ENCODE results near the gene FAF1.
"Not testable (repeated sequence)": the region's sequence is repeated elsewhere in the genome, so short reads cannot be mapped to it uniquely, and the experiment has no call there.

FAF1 gene

DNA sequence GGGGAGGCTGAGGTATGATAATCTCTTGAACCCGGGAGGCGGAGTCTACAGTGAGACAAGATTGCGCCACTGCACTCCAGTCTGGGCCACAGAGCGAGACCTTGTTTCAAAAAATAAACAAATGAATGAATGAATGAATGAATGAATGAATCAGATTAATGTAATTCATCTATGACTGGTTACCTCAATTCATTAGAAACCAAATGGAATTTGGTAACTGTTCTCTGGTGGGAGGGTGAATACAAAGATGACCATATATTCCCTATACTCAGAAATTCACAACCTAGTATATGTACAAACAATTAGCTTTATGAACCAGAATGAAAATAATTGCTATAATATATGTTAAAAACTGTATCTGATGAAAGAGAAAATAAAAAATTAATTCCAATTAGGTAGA lies 80.9 kb downstream of the FAF1 start:
- H3K4me3 ChIP-seq (ENCODE audit: low read depth, low read length), result no peak overlapping the region
- no peak for DNase-seq (ENCODE audit: low read depth)
- TF ChIP-seq, protein P1, sequence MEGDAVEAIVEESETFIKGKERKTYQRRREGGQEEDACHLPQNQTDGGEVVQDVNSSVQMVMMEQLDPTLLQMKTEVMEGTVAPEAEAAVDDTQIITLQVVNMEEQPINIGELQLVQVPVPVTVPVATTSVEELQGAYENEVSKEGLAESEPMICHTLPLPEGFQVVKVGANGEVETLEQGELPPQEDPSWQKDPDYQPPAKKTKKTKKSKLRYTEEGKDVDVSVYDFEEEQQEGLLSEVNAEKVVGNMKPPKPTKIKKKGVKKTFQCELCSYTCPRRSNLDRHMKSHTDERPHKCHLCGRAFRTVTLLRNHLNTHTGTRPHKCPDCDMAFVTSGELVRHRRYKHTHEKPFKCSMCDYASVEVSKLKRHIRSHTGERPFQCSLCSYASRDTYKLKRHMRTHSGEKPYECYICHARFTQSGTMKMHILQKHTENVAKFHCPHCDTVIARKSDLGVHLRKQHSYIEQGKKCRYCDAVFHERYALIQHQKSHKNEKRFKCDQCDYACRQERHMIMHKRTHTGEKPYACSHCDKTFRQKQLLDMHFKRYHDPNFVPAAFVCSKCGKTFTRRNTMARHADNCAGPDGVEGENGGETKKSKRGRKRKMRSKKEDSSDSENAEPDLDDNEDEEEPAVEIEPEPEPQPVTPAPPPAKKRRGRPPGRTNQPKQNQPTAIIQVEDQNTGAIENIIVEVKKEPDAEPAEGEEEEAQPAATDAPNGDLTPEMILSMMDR (conservative IDR thresholded peaks at IDR 0.05; ENCODE audit: low read depth, low read length), result no peak

DNA sequence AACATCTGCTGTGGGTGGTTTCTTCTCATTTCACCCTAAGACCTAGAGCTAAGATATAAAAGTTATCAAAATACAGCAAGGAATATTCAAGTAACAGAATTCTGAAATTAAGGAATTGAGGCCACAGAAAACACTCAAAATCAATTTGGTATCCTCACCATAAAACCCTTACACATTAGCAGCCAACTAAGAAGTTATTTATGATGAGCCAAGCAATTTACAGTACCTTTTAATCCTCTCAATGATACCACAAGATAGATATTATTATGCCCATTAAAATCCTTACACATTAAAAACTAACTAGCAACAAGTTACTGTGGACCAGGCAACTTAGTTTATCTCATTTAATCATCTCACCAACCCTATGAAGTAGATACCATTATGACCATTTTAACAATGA lies 81.6 kb downstream of the FAF1 start:
- no peak for DNase-seq (ENCODE audit: low read depth)
- TF ChIP-seq, protein P1 (conservative IDR thresholded peaks at IDR 0.05; ENCODE audit: low read depth, low read length), result no peak
- H3K4me3 ChIP-seq (ENCODE audit: low read depth, low read length), result no peak overlapping the region

DNA sequence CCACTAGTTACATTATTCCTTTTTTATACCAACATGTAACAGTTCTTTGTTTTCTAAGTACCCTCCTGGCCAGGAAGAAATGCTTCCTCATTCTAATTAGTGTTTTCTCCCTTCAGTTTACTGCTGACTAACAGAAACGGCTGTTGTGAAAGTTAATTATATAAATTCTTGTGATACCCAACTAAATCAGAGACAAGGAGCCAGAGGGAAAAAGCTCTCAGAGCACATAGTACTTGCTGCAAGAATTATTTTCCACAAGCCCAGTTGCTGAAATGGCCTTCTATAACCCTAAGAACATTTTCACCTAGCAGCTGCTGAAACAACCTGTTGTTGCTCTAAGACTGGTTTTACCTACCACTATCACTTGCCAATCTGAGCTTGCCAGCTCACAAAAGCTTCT lies 82.4 kb downstream of the FAF1 start:
- DNase-seq (ENCODE audit: low read depth), result no peak
- TF ChIP-seq, protein P1 (conservative IDR thresholded peaks at IDR 0.05; ENCODE audit: low read depth, low read length), result no peak
- H3K4me3 ChIP-seq (ENCODE audit: low read depth, low read length), result no peak overlapping the region

GRCh38 chr1:50873458-50874187 lies 86.4 kb downstream of the FAF1 start:
- peak; percentile 81 for DNase-seq (ENCODE audit: low read depth)
- peak overlapping the region; percentile 34 for H3K4me3 ChIP-seq (ENCODE audit: low read depth, low read length)
- TF ChIP-seq, protein P1 (conservative IDR thresholded peaks at IDR 0.05; ENCODE audit: low read depth, low read length), result peak; percentile 74

DNA sequence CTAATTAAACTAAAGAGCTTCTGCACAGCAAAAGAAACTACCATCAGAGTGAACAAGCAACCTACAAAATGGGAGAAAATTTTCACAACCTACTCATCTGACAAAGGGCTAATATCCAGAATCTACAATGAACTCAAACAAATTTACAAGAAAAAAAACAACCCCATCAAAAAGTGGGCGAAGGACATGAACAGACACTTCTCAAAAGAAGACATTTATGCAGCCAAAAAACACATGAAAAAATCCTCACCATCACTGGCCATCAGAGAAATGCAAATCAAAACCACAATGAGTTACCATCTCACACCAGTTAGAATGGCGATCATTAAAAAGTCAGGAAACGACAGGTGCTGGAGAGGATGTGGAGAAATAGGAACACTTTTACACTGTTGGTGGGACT lies 95.2 kb downstream of the FAF1 start:
- not testable (repeated sequence) for H3K4me3 ChIP-seq (ENCODE audit: low read depth, low read length); DNase-seq (ENCODE audit: low read depth)

- TF ChIP-seq, protein P1 (conservative IDR thresholded peaks at IDR 0.05; ENCODE audit: low read depth, low read length), result no peak
- no peak for DNase-seq (ENCODE audit: low read depth)
- H3K4me3 ChIP-seq (ENCODE audit: low read depth, low read length), result no peak overlapping the region
Observed at GRCh38 chr1:50861772-50862171, 98.3 kb downstream of the FAF1 start.

GRCh38 chr1:50860702-50861101 lies 99.4 kb downstream of the FAF1 start:
- TF ChIP-seq, protein P1 (conservative IDR thresholded peaks at IDR 0.05; ENCODE audit: low read depth, low read length), result no peak
- H3K4me3 ChIP-seq (ENCODE audit: low read depth, low read length), result no peak overlapping the region
- DNase-seq (ENCODE audit: low read depth), result no peak
